ENCODE results near the gene BMI1.

DNA sequence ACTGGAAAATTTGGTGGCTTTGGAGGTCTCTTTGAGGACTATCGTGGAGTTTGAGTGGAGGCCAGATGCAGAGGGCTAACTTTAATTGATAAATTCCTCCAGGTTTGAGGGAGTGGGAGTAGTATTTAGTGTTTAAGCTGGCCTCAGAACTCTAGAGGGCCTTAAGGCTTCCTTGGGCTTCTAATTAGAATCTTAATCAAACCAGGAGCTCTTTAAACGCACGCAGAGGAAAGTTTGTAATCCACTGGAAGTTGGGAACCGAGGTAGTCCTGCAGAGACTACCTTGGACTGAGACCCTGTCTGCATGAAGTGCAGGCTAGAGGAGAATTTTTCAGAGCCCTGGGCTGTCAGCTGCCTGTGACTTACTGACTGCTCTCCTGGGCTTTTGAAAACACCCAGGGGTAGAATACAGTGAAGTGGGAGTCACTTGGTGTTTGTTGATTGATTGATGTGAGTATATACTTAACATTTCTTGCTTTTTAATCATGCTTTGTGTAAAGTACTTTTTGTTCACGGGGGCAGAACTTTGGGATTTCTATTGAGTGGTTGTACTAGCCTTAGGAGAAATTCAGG is 30.3 kb downstream of the BMI1 start:
- TF ChIP-seq POLR2A (IDR thresholded peaks at IDR 0.05) = no peak
- TF ChIP-seq, protein P1, sequence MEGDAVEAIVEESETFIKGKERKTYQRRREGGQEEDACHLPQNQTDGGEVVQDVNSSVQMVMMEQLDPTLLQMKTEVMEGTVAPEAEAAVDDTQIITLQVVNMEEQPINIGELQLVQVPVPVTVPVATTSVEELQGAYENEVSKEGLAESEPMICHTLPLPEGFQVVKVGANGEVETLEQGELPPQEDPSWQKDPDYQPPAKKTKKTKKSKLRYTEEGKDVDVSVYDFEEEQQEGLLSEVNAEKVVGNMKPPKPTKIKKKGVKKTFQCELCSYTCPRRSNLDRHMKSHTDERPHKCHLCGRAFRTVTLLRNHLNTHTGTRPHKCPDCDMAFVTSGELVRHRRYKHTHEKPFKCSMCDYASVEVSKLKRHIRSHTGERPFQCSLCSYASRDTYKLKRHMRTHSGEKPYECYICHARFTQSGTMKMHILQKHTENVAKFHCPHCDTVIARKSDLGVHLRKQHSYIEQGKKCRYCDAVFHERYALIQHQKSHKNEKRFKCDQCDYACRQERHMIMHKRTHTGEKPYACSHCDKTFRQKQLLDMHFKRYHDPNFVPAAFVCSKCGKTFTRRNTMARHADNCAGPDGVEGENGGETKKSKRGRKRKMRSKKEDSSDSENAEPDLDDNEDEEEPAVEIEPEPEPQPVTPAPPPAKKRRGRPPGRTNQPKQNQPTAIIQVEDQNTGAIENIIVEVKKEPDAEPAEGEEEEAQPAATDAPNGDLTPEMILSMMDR (IDR thresholded peaks at IDR 0.05) = no peak
